HG02759 (cell line): ENCODE results near the gene CDK18.
"Not testable (repeated sequence)": the region's sequence is repeated elsewhere in the genome, so short reads cannot be mapped to it uniquely, and the experiment has no call there.

ENCODE experiments used
- ATAC-seq: cut with Tn5 transposase; IDR thresholded peaks from one replicate; pipeline ENCODE4 v1.9.1; 2021; ENCODE audit warnings: mild to moderate bottlenecking, moderate library complexity; ENCODE audit not compliant: unreplicated experiment

Gene CDK18

DNA sequence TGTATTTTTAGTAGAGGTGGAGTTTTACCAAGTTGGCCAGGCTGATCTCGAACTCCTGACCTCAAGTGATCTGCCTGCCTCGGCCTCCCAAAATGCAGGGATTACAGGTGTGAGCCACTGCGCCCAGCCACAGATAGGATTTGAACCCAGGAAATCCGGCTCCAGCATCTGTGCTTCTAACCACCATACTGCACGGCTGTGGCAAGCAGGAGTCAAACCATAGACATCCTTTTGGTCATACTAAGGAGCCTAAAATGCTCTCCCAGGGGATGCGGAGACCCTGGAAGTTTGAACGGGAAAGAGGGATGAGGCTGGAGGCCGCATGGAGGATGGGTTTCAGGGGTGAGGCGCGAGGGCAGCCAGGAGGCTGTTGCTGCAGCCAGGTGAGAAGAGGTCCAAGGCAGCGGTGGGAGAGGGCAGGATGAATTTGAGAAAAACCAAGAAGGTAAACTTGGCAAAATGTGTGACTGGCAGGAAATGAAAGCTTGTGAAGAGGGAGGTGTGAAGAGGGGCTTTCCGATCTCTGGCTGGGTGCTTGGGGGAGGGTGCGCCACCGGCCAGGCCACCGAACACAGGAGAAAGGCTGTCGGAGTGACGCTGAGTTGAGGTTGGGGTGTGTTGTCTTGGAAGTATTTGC is 24.0 kb upstream of the CDK18 start:
- no peak for ATAC-seq

DNA sequence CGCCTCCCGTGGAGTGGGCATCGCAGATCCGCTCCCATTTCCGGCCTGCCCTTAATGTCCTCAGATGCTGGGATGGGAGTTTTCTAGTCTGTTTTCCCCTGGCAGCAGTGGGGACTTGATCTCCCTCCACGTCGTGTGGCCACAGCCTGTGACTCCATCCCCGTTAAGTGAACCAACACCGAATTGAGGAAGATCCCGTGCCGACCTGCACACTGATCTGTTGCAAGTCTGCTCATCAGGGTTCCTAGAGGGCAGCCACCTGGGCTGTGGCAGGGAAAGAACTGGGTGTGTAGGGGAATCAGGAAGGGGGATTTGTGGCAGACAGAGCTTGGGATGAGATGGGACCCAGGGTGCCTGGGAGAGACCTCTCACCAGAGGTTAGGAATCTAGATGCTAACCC is 23.3 kb upstream of the CDK18 start:
- ATAC-seq: no peak

DNA sequence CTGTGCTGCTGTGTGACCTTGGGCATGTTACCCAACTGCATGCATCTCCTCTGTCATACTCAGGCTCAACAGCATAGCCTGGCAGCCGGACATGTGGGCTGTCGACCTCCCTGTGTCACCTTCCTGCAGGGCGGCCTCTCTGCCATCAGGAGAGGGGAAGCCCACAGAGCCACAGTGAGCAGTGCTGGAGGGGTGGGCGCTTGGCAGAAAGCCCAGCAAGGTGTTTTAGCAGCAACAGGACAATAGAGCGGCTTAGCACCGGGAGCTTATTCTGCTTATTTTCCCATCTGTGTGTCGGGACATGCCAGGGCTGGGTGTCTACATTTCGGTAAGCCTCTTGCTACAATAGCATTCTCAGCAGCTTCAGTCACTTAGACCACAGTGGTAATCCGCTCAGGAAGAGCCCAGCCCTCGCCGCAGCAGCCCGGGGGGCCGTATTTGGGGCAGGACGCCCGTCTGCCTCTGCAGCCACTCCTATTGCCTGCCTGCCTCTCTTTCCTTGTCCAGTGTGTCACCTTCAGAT is 22.8 kb upstream of the CDK18 start:
- ATAC-seq: no peak

DNA sequence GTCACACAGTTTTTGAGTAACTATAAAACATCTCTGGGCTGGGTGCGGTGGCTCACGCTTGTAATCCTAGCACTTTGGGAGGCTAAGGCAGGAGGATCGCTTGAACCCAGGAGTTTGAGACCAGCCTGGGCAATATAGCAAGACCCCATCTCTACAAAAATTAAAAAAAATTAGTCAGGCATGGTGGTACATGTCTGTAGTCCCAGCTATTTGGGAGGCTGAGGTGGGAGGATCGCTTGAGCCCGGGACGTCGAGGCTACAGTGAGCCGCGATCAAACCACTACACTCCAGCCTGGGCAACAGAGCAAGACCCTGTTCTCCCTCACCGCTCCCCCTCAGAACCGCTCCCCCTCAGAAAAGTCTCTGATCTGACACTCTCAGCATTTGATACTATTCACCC is 21.9 kb upstream of the CDK18 start:
- not testable (repeated sequence) for ATAC-seq

DNA sequence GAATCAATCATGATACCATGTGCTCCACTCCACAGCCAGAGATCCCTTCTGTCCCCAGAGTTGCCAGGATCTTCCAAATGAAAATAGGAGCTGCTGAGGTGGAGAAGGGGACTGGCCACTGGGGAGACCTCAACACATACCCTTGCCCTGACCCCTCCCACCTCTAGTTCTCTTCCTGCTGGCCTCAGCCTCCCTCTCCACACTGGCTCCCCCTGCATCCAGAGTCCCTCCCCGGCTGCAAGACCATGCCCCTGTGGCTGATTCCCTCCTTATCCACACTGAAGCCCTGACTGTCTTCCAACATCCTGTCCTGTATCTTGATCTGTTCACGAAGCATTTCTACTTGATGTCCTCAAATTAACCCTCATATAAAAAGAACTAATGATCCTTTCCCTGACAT is 21.1 kb upstream of the CDK18 start:
- no peak for ATAC-seq

DNA sequence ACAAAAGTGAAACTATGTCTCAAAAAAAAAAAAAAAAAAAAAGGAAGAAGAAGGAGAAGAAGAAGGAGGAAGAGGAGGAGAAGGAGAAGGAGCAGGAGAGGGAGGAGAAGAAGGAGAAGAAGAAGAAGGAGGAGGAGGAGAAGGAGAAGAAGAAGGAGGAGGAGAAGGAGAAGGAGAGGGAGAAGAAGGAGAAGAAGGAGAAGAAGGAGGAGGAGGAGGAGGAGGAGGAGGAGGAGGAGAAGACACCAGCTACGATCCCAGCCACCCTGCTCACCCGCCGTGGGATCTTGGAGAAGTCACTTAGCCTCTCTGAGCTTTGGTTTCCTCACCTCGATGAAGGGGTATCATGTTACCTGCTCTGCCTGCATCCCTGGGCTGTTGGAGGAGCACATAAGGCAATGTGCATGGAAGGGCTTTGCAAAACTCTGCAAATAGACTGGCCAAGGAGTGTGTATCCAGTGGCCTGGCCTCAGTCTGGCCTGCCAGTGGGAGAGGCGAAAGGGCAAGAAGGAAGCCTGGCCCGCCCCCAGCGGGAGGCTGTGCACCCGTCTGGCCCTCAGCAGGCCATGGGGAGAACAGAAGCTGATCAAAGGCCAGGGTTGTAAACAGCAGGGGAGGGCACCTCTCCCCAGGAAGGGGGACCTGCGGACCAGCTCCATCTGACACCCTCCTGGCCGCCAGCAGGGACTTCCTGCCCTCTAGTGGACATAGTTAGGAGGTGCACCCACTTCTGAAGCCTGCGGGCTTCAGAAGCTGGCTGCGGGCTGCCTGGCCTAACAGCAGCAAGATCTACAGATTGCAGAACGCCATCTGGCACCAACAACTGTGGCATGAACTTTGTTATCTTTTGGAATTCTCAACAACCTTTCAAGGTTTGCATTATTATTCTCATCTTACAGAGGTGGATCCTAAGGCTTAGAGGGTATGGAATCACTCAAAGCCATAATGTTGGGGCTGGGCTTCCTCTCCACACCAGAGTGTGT is 19.2 kb upstream of the CDK18 start:
- ATAC-seq: peak; percentile 57

DNA sequence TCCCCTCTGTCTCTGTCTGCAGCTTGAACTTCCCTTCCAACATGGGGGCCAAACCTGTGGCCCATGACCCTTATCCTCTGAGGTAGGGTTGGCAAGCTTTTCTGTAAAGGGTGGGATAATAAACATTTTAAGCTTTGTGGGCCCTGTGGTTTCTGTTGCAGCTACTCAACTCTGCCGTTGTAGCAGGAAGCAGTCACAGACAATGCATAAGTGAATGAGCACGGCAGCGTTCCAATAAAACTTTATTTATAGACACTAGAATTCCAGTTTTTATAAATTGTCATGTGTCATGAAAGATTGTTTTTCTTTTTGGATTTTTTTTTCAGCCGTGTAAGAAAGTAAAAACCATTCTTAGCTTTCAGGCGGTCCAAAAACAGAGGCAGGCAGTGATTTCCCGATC is 18.2 kb upstream of the CDK18 start:
- no peak for ATAC-seq

DNA sequence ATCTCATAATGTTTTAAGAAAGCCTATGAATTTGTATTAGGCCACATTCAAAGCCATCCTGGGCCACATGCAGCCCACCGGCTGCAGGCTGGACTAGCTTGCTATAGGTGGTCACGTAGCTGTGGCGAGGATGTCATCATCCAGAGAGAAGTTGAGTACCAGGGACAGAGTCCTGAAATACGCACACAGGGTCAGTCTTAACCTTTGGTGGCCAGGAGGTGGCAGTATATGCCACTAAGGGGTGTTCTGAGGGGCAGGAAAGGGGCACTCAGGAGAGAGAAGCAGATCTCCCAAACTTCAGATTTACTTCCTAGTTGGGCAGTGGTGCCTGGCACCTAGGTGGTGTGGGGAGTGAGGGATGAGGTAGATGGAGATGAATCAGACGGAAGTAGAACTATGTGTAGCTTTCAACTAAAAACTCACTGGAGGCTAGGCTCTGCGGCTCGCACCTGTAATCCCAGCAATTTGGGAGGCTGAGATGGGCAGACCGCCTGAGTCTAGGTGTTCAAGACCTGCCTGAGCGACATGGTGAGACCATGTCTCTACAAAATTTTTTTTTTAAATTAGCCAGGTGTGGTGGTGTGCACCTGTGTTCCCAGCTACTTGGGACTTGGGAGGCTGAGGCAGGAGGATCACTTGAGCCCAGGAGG is 16.3 kb upstream of the CDK18 start:
- no peak for ATAC-seq

DNA sequence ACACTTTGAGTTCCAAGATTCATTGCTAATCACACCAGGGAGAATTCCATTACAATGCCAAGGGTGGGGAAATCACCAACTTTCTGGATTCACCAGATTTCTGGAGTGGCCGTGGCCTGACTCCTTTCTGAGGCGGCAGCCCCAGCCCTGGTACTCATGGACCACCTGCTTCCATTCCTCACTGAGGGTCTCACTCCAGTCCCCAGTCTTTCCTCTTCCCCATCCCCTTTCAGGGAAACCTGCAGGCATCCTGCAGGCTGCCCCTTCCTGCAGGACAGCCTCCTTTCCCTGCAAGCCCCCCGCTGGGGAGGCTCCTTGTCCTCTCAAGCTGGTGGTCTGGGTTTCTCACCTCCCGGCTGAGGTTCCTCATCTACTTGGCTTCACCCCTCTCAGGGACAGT is 12.7 kb upstream of the CDK18 start:
- ATAC-seq: no peak

DNA sequence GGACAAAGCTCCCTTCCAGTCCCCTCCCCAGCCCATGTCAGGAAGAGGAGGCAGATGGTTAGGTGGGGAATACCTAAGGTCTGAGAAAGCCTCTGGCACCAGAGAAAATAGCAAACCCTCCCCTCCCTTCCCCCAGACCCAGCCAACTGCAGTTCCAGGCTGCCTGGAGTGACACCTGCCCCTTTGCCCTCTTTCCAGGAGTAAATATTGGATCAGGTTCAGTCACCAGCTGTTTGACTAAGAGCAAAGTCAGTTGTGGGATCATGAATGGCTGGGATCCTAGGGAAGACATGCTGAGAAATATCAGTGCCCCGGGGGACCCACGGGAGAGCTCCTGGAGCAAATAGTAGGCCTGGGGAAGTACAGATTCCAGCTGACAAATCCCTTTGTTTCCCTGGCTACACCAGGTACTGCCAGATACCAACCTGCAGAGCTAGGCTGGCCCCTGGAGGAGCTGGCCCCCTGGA is 12.2 kb upstream of the CDK18 start:
- ATAC-seq: no peak

DNA sequence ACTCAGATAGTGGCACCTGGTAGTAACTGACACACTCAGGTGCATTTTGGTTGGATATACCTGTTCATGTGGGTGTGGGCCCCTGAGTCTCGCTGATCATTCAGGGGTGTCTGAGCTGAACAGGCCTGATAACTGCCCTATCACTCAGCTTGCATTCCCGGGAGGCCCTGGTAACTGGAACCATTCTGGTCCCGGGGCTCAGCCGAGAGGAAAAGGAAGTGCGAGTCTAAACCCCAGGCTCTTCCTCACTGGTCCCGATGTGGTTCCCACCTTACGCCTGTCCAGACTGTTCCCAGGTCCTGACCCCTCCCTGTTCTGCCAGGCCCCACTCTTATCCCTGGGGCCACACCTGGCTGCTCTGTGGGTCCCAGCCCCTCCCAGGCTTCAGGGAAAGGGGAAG is 11.7 kb upstream of the CDK18 start:
- ATAC-seq: no peak

DNA sequence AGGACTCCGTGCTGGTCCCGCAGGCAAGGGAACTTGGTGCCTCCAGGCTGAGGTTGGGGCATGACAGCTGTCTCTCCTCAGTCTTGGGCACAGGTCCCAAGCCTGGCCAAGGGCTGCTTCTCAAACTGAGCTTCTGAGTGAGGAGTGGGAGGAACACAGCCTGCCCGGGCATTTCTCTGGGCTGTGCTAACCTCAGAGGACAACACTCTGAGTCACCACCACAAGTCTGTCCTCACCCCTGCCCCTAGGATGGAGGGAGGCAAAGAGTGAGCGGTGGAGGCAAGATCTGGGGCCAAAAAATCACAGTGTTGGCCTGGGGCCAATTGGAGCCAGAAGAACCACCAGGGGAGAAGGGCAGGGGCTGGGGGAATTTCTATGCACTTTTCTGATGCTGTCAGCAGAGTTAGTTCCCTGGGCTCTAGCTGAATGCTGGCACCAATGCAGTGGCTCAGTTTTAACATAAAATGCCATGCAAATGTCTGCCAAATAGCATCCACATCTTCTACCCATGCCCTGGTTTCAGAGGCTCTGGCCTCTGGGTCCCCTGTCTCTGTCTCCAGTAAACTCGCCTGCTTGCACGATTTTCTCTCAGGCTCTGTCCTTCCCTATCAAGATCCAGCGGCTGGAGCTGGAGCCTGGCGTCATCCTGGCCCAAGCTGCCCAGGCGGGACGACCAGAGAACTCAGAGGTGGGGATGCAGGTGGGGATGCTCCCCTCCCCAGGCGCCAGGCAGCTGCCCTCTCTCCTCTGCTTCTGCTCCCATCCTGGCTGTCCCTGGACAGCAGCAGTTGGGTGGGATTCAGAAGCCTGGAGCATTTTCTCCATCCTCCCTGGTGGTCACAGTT is 11.0 kb upstream of the CDK18 start:
- ATAC-seq: no peak

DNA sequence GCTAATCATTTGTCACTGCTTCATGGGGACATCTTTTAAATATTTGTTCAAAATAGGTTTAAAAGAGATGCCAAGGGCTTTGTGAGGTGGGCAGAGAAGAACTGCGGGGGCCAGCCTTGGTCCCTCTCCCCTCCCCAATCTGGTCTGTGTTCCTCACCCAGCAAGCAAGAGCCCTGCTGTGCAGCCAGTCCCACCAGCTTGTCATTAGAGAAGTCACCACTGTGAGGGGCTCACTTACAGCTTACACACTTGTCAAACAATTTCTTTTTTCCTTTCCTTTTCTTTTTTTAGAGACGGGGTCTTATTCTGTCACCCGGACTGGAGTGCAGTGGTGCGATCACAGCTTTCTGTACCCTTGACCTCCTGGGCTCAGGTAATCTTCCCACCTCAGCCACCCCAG is 10.4 kb upstream of the CDK18 start:
- ATAC-seq: no peak

DNA sequence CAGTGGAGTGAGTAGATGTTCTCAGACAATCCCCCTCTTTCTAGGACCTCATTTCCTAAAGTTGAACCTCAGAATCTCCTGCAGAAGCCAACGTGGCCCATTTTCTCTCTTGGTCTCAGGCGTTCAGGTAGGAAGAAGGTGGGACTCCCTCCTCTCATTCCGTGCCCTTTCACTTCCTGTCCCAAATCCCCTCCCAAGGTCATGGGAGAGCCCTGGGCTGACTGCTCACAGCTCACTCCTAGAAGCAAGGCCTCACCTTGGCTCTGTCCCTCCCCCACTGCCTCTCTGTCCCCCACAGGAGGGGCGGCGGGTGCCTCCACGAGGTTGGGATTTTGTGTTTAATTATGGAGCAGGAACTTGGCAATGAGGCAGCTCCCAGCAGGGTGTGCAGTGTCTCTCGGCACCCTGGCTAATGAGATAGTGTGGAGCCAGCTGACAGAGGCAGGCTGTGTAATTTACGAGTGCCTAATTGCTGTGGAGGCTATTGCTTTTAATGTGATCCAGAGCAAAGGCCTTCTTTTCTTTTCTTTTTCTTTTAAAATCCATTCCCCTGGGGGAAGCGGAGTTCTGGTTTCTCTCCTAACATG is 9.1 kb upstream of the CDK18 start:
- ATAC-seq: no peak

DNA sequence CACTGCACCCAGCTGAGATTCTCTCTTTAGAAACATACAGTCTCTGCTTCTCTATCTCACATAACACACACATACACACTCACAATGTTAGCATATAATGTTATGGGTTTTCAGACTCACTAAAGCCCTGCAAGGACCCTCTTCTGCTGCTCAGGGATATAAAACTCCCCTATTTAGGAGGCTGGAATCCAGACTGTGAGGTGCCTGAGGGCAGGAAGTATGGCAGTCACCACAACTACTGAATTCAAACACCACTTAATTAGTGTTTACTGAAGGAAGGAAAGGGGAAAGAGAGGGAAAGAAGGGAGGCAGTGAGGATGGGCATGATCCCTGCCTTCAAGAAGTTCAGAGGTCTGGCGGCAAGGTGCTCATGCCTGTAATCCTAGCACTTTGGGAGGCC is 7.8 kb upstream of the CDK18 start:
- no peak for ATAC-seq

DNA sequence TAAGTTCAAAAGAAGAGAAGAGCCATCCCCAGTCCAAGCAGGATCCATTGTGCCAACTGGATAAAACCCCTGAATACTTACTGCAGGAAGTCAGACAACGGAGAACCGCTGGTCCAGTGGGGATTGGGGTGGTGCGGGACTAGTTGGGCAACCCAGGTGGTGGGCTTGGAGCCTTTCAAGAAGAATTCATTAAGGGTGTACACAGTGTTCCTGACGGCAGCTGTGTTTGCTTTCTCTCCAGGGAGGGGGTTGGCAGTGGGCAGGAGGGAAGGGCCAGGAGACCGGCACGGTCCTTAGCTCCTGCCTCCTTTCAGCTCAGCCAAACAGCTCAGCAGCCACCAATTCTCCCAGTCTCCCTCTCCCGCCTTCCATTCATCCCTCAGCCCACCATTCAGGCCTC is 7.1 kb upstream of the CDK18 start:
- ATAC-seq: no peak

DNA sequence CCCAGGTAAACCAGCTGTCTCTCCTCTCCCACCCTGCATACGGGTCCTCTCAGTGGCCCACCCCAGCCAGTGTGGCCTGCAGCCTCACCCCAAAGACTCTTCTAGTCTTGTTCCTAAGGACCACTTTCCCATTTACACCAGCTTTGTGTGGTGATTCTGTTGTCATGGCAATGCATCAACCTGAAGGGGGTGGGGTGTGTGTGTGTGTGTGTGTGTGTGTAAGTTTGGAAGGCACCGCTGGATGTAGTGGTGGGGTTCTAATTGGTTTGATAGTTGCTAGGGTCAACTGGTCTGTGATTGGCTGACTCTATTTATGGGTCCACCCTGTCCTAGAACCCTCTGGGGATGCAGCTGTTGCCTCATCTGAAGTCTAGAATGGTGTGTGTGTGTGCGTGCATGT is 4.7 kb upstream of the CDK18 start:
- no peak for ATAC-seq

DNA sequence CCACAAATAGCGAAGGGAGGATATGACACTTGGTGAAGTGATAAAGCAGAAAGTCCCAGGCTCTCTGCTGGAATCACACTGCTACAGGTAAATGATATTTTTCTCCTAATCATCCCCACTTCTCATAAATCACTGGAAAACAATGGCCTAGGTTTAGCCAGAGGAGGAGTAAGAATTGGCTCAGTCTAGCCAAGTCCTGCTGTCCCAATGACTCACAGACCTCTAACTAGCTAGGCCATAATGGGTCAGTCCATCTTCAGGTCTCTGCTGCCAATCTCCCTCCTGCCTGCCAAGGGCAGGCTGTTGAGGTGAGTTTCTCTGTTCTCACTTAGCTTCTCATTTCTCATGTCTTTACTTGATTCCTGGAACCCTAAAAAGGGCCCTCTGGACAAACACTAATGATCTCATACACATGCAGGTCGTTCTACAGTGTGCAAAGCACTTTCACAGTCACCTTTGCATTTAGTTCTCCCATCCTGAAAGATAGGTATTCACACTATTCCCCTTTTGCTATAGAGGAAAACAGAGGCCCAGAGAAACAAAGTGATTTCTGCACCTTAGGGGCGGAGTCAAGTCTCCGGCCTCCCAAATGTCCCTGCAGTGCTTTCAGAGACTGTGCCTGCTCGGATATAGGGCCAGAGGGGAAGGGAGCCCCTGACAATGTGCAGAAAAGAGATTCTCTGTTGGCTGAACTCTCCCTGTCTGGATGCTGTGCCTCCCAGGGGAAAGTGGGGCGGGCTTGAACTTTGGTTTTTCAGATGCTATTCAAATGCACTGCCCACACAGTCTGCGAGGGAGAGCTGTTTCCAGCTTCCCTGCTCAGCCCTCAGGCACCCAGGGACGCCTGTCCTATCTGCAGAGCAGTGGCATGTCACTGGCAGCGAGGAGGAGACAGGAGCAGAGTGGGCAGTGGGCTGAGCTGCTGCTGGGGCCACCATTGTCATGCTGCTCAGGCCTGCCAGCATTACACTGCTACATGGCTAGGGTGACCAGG is 3.9 kb upstream of the CDK18 start:
- no peak for ATAC-seq
